HG03064 (cell line): ENCODE results near the gene NBR1.
"Not testable (repeated sequence)": the region's sequence is repeated elsewhere in the genome, so short reads cannot be mapped to it uniquely, and the experiment has no call there.

Experiments
- ATAC-seq: cut with Tn5 transposase; IDR thresholded peaks from one replicate; pipeline ENCODE4 v1.9.1; 2021; ENCODE audit warnings: low read depth; ENCODE audit not compliant: unreplicated experiment

Gene NBR1

GRCh38 chr17:43240596-43241352, 69.8 kb downstream of the NBR1 start:
- ATAC-seq, result not testable (repeated sequence)

DNA sequence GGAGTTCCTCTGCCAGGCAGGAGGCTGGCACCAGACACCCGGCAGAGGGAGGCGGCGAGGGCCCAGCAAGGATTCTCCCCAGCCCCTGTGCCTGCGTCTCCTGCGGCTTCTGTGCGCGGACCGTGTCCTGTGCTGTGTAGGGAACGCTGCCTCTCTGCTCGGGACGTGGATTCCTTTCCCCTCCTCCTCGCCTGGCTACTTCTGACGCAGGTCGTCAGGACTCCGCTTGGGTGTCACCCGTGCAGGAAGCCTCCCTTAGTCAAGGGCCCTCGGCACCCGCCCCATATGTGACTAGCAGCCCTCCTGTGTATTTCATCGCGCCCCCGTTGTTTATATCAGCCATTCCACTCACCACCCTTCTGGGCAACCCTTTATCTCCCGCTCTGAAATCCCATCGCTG, 75.4 kb downstream of the NBR1 start:
- ATAC-seq, result not testable (repeated sequence)
